Lower leg skin (tissue), 4 donors: ENCODE data around the gene LENG1. TPM values are rescaled to one million over a fixed set of nuclear protein-coding genes. Genes with fewer than 3 reads are reported as not detected.

Source experiments
- DNase-seq, 2 donors: peaks; one replicate each; pipeline ENCODE4 v3.0.0-alpha.2; 2019; ENCODE audit warnings: low spot score in 2 of 2
- H3K4me3 ChIP-seq: fragments of 200-600 bp; sonication (generic); 2 replicates; pipeline ENCODE4 v1.5.1; 2017; ENCODE audit warnings: mild to moderate bottlenecking, low read depth; ENCODE audit not compliant: poor library complexity, severe bottlenecking
- CTCF ChIP-seq, 3 donors: fragments of 450-650 bp; IDR thresholded peaks; one replicate each; pipeline ENCODE4 v1.5.1; 2016; ENCODE audit warnings: antibody characterized with exemption in 3 of 3, mild to moderate bottlenecking in 3 of 3, moderate library complexity in 2 of 3
- POLR2A ChIP-seq, 2 donors: fragments of 450-650 bp; IDR thresholded peaks; one replicate each; pipeline ENCODE4 v1.6.1; 2016 to 2017; ENCODE audit warnings: antibody characterized with exemption in 2 of 2, mild to moderate bottlenecking in 1 of 2, moderate library complexity in 1 of 2
- WGBS, 2 donors: methylation state at CpG; one replicate each; pipeline ENCODE4 v1.1.5; 2018; 5-methylcytosine and 5-hydroxymethylcytosine counted together
- intact Hi-C: fragments of 100-400 bp; cut with DNase I; formaldehyde crosslinking; loops from one replicate; pipeline ENCODE4 v1.15.0; 2023; ENCODE audit warnings: low total_unique reads
- total RNA-seq, 4 donors: library from RNA; depleted of rRNA; stranded (reverse); fragments of >200 nt; gene quantifications; one replicate each; pipeline ENCODE4 v1.1.0, GENCODE V29; 2016

LENG1 gene
- total RNA-seq, 4 donors from 2014 or later: 6.0 to 8.4 (median 6.6) TPM

DNA sequence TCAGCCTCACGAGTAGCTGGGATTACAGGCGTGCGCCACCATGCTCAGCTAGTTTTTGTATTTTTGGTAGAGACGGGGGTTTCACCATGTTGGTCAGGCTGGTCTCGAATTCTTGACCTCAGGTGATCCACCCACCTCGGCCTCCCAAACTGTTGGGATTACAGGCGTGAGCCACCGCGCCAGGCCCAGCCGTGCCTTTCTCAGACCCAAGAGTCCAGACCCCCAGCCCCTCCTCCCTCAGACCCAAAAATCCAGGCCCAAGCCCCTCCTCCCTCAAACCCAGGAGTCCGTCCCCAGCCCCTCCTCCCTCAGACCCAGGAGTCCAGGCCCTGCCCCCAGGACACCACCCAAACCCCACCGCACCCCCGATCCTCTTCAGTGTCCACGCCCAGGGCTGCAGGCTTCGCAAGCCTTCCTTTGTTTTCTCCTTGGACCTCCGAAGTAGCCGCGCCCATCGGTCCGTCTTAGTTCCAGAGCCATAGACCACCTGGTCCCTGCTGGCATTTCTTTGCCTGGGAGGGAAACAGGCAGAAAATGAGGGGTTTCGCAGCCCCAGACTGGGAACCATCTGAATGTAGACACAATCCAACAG is 9.7 kb upstream of the LENG1 start:
- no peak for DNase-seq
- intact Hi-C loops: loop anchor here (5.0 kb wide), 1 partner anchor 63 kb away; no protein-coding TSS in a partner anchor
- WGBS, 2 donors: 83 to 87% methylated on average over 20 to 21 of the region's 21 CpGs
- H3K4me3 ChIP-seq: no peak overlapping the region
- TF ChIP-seq POLR2A (IDR thresholded peaks at IDR 0.05): no peak
- no peak for TF ChIP-seq CTCF (IDR thresholded peaks at IDR 0.05)

DNA sequence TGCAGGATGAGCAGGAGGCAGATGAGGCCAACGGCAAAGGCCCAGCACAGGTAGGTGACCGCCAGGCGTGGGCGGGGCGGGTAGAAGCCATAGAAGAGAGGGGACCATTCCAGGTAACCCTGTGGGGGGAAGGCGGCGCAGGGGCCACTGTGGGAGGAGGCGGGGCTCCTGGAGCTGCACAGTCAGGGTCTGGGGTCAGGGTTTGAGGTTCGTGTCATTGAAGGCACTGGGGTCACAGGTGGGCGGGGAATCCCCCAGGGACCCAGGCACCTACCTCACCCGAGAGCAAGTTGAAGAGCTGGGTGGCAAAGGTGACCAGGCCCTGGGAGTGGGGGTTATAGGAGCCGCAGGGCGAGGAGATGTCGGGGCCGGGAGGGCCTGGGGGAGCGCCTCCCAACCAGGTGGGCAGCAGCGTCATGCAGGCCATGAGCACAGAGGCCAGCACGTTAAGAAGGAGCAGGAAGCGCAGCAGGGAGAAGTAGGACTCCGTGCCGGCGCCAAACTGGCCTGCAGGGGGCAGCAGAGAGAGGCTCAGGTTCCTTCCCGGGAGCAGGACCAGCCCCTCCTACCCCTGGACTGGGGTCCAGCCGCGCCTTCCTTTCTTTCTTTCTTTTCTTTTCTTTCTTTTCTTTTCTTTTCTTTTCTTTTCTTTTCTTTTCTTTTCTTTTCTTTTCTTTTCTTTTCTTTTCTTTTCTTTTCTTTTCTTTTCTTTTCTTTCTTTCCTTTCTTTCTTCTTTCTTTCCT is 8.8 kb upstream of the LENG1 start:
- peak in 1 of 3 donors; percentile 73 for TF ChIP-seq CTCF (IDR thresholded peaks at IDR 0.05)
- TF ChIP-seq POLR2A (IDR thresholded peaks at IDR 0.05): no peak
- H3K4me3 ChIP-seq: no peak overlapping the region
- peak; percentile 86 to 98 for DNase-seq
- 21 to 26% methylated on average over 25 of the region's 25 CpGs for WGBS, 2 donors
- intact Hi-C loops: loop anchor here (5.0 kb wide), 1 partner anchor 64 kb away; no protein-coding TSS in a partner anchor

GRCh38 chr19:54165222-54165621 is 5.7 kb upstream of the LENG1 start:
- intact Hi-C loops: loop anchor here (5.0 kb wide), 1 partner anchor 67 kb away; no protein-coding TSS in a partner anchor
- TF ChIP-seq CTCF (IDR thresholded peaks at IDR 0.05) (no peak), POLR2A (IDR thresholded peaks at IDR 0.05) (no peak)
- H3K4me3 ChIP-seq: no peak overlapping the region
- WGBS, 2 donors: 91 to 94% methylated on average over 25 of the region's 25 CpGs
- DNase-seq: no peak

DNA sequence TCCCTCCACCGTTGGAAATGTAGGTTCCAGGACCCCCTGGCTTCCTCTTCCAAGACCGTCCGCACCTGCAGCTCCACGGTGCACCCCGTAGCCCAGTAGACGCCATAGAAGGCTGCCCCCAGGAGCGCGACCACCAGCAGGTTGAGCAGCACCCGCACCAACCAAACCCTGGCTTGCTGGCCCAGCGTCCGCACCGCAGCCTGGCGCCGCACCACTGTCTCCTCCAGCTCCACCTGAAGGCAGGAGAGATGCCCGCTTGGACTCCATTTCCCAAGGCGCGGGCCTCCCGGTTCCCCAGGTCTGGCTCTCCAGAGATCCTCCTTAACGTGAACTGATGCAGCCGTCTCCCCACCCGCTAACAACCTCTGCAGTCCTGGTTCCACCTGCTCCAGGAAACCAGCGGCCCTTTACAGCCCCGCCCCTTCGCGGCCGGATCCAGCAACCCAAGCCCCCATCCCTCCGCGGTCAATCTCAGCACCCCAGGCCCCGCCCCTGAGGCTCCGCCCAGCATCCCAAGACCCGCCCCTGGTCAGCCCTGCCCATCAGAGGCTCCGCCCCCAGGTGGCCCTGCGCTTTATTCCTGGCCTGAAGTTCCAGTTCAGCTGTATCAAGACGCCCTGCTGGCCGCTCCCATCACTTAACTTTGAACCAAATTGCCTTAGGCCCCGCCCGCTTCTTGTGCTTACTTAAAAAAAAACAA is 5.0 kb upstream of the LENG1 start:
- WGBS, 2 donors: 19% methylated on average over 35 to 36 of the region's 37 CpGs
- H3K4me3 ChIP-seq: no peak overlapping the region
- TF ChIP-seq POLR2A (IDR thresholded peaks at IDR 0.05) (no peak), CTCF (IDR thresholded peaks at IDR 0.05) (no peak)
- DNase-seq: peak in 1 of 2 donors; percentile 94
- intact Hi-C loops: loop anchor here (5.0 kb wide), 1 partner anchor 68 kb away; no protein-coding TSS in a partner anchor

- intact Hi-C loops: no loop called here
- TF ChIP-seq CTCF (IDR thresholded peaks at IDR 0.05): no peak
- 68 to 71% methylated on average over 14 of the region's 14 CpGs for WGBS, 2 donors
- no peak overlapping the region for H3K4me3 ChIP-seq
- DNase-seq: no peak
Measured at GRCh38 chr19:54162884-54163283, 3.4 kb upstream of the LENG1 start.
